ENCODE data around the gene CSNK1A1. TPM values are rescaled to one million over a fixed set of nuclear protein-coding genes. Genes with fewer than 3 reads are reported as not detected.

CSNK1A1 gene
- 300 and 334 TPM in 2 replicates for total RNA-seq (2021)
- Bru-seq, nascent RNA = percentile 98 among the genes with signal in this experiment
- BruChase-seq, experiment 1, labeled RNA remaining after a 2-hour chase = percentile 96 among the genes with signal in this experiment
- percentile 95 among the genes with signal in this experiment for BruChase-seq, experiment 2, labeled RNA remaining after a 6-hour chase
- long read RNA-seq, full-length matches to known transcripts = 250 of 310 reads
- long read RNA-seq, partial matches to known transcripts = 17 of 310 reads
- long read RNA-seq, other reads (novel, unspliced or antisense) = 43 of 310 reads

DNA sequence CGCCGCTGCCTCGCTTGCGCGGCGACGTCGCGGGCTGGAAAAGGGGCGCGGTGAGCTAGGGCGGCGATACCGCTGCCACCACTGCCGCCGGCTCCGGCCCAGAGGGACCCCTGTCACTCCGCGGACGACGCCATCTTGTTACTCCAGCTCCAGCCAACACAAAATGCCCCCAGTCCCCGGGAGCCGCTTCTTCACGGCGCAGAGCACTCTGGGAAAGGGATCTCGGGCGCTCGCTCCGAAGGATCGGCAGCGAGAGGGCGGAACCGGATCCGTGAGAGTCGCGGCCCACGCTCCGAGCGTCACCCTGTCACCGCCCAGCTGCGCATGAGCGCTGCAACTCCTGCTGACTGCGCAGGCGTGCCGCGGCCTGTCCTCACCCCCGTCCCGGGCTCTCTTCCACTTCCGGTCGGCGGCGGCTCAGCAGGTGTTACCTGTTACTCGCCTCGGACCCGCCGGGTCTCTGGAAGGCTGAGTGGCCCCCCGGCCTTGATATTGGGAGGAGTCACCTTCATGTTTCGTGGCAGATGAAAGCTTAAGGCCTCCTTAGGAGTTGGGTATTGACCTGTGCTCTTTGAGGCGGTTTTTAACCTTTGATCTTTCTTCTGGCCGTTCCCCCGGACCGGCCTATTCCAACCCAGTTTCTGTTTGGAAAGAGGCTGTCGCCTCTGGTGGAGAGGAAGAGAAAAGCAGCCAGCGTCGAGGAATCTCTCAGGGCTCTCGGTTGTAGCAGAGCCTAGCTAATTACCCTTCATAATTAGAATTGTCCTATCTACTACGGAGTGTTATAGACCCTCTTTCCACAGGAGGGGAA, at the start of gene CSNK1A1:
TSS of gene CSNK1A1 (minus strand) at position 213 of the 811 bp plus-strand sequence. CDS start 475 bp downstream, outside the sequence.
- H3K4me3 ChIP-seq = peak within 1 kb of the TSS; percentile 82
- peak; percentile 93 to 99 for DNase-seq
- POLR2A ChIA-PET (ENCODE audit: unreplicated experiment) = interaction anchor here (0.6 to 1.6 kb wide), 7 partner anchors 10 to 234 kb away, joined by 3 to 11 read pairs (median 4); no protein-coding TSS in a partner anchor
- H3K36me3 ChIP-seq (ENCODE audit: low read depth) = peaks cover 33% of the 10 kb centered on the region
- no peaks in the 10 kb centered on the region for H3K27me3 ChIP-seq (ENCODE audit: insufficient read depth, low read depth)
- TF ChIP-seq, protein P1, sequence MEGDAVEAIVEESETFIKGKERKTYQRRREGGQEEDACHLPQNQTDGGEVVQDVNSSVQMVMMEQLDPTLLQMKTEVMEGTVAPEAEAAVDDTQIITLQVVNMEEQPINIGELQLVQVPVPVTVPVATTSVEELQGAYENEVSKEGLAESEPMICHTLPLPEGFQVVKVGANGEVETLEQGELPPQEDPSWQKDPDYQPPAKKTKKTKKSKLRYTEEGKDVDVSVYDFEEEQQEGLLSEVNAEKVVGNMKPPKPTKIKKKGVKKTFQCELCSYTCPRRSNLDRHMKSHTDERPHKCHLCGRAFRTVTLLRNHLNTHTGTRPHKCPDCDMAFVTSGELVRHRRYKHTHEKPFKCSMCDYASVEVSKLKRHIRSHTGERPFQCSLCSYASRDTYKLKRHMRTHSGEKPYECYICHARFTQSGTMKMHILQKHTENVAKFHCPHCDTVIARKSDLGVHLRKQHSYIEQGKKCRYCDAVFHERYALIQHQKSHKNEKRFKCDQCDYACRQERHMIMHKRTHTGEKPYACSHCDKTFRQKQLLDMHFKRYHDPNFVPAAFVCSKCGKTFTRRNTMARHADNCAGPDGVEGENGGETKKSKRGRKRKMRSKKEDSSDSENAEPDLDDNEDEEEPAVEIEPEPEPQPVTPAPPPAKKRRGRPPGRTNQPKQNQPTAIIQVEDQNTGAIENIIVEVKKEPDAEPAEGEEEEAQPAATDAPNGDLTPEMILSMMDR (conservative IDR thresholded peaks at IDR 0.05) = peak; percentile 88
- TF ChIP-seq EZH2 (IDR thresholded peaks at IDR 0.05; ENCODE audit: low read depth) = no peak
- peak within 1 kb of the TSS; percentile 67 for H2AFZ ChIP-seq
- H3K9me3 ChIP-seq (ENCODE audit: insufficient read depth, low read depth) = no peaks in the 10 kb centered on the region
- no peaks in the 10 kb centered on the region for H3K9me2 ChIP-seq (ENCODE audit: insufficient read depth)
- CTCF ChIA-PET = interaction anchor here (0.5 to 1.8 kb wide), 12 partner anchors 9 to 426 kb away, joined by 3 to 21 read pairs (median 4); no protein-coding TSS in a partner anchor
- H3K27ac ChIP-seq = peak within 1 kb of the TSS; percentile 86
- H4K20me1 ChIP-seq (ENCODE audit: insufficient read depth) = peaks cover 24% of the 10 kb centered on the region
- H3K4me2 ChIP-seq = peak within 1 kb of the TSS; percentile 96
- peaks cover 71% of the 10 kb centered on the region for H3F3A ChIP-seq (ENCODE audit: insufficient read depth, low read depth)
- intact Hi-C loops (cut with micrococcal nuclease; ENCODE audit: unreplicated experiment) = loop anchor here (1.0 to 2.0 kb wide), 4 partner anchors 10 to 111 kb away; no protein-coding TSS in a partner anchor
- H3K79me2 ChIP-seq (ENCODE audit: low read depth) = peaks cover 71% of the 10 kb centered on the region
- TSS peak; percentile 92 for BruUV-seq (replicated peaks)
- peaks cover 57% of the 10 kb centered on the region for H3K4me1 ChIP-seq (replicated peaks; ENCODE audit: insufficient read depth)

DNA sequence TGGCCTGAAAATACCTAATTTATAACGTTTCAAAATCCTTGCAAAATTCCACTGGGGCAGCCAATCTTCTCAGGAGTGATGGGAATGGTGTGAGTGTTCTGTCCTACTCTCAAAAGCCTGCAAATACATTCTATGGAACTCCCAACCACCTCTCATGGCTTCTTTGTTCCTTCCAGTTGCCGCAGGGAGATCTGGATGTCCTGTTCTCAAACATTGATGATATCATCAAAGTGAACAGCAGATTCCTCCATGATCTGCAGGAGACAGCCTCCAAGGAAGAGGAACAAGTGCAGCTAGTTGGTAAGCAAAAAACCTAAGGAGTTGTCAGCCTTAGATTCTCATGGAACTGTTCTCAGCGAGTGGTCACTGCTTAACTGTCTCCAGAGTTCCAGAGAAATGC, 49.7 kb upstream of the CSNK1A1 start:
- intact Hi-C loops (cut with micrococcal nuclease; ENCODE audit: unreplicated experiment) = no loop called here
- Histone ChIP-seq H3K4me3 (no peak overlapping the region), H2AFZ (no peak overlapping the region), H3F3A (ENCODE audit: insufficient read depth, low read depth) (peaks cover 31% of the 10 kb centered on the region), H3K9me3 (ENCODE audit: insufficient read depth, low read depth) (no peaks in the 10 kb centered on the region), H3K27ac (no peak overlapping the region), H4K20me1 (ENCODE audit: insufficient read depth) (no peaks in the 10 kb centered on the region), H3K27me3 (ENCODE audit: insufficient read depth, low read depth) (no peaks in the 10 kb centered on the region), H3K79me2 (ENCODE audit: low read depth) (no peaks in the 10 kb centered on the region), H3K4me1 (replicated peaks; ENCODE audit: insufficient read depth) (peaks cover 24% of the 10 kb centered on the region), H3K4me2 (no peak overlapping the region), H3K36me3 (ENCODE audit: low read depth) (no peaks in the 10 kb centered on the region), H3K9me2 (ENCODE audit: insufficient read depth) (no peaks in the 10 kb centered on the region)
- TF ChIP-seq, protein P1 (conservative IDR thresholded peaks at IDR 0.05) = no peak
- TF ChIP-seq EZH2 (IDR thresholded peaks at IDR 0.05; ENCODE audit: low read depth) = no peak
- POLR2A ChIA-PET (ENCODE audit: unreplicated experiment) = no interaction called here
- no peak for DNase-seq
- CTCF ChIA-PET = no interaction called here
- BruUV-seq (replicated peaks) = no TSS peak

DNA sequence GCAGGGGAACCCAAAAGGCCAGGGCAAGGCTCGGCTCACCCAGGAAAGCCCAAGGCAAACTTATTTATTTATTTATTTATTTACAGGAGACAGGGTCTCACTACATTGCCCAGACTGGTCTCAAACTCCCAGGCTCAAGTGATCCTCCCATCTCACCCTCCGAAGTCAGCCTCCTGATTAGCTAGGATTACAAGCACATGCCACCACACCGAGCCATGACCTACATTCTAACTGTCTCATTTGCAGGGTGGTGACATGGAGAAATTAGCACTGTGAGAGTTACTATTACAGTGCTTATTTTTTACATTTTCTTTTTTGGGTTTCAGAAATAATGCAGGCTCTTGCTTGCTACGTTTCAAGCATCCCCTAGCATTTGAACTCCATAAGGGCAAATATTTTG, 48.1 kb upstream of the CSNK1A1 start:
- ChIA-PET POLR2A (ENCODE audit: unreplicated experiment) (no interaction called here), CTCF (no interaction called here)
- Histone ChIP-seq H3K9me3 (ENCODE audit: insufficient read depth, low read depth) (no peaks in the 10 kb centered on the region), H3K4me3 (no peak overlapping the region), H3K27me3 (ENCODE audit: insufficient read depth, low read depth) (no peaks in the 10 kb centered on the region), H3K36me3 (ENCODE audit: low read depth) (no peaks in the 10 kb centered on the region), H3K79me2 (ENCODE audit: low read depth) (no peaks in the 10 kb centered on the region), H3K4me1 (replicated peaks; ENCODE audit: insufficient read depth) (peaks cover 22% of the 10 kb centered on the region), H3K4me2 (no peak overlapping the region), H3K27ac (no peak overlapping the region), H2AFZ (no peak overlapping the region), H3K9me2 (ENCODE audit: insufficient read depth) (no peaks in the 10 kb centered on the region), H4K20me1 (ENCODE audit: insufficient read depth) (no peaks in the 10 kb centered on the region), H3F3A (ENCODE audit: insufficient read depth, low read depth) (peaks cover 23% of the 10 kb centered on the region)
- TF ChIP-seq, protein P1 (conservative IDR thresholded peaks at IDR 0.05) = no peak
- TF ChIP-seq EZH2 (IDR thresholded peaks at IDR 0.05; ENCODE audit: low read depth) = no peak
- no peak for DNase-seq
- BruUV-seq (replicated peaks) = no TSS peak
- intact Hi-C loops (cut with micrococcal nuclease; ENCODE audit: unreplicated experiment) = no loop called here
